SIG-M5 treated with dmso at 0.1 percent for 504 hours (cell line): ENCODE measurements around the gene ATP8A1.
"Not testable (repeated sequence)": the region's sequence is repeated elsewhere in the genome, so short reads cannot be mapped to it uniquely, and the experiment has no call there.

Experiments used
- DNase-seq: peaks from one replicate; lab custom pipeline; 2025; ENCODE audit not compliant: unreplicated experiment; lab: John Stamatoyannopoulos, UW

ATP8A1 gene

DNA sequence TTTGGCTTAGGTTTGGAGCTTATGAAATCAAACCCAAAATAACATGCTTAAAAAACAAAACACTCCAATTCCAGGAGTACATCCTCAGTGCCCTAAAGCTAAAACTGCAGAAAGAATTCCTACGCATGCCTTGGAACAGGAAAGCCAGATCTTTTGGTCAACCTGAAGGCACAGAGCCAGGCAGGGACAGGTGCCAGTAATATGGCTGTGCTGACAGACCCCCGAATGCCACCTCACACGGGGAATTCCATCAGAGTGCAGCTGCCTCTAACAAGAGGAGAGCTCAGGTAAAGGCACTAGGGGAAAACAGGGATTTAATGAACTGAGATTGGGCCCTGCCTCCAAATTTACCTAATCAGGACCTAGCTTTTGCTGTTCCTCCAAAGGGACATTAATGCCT is 182.5 kb downstream of the ATP8A1 start:
- no peak for DNase-seq

DNA sequence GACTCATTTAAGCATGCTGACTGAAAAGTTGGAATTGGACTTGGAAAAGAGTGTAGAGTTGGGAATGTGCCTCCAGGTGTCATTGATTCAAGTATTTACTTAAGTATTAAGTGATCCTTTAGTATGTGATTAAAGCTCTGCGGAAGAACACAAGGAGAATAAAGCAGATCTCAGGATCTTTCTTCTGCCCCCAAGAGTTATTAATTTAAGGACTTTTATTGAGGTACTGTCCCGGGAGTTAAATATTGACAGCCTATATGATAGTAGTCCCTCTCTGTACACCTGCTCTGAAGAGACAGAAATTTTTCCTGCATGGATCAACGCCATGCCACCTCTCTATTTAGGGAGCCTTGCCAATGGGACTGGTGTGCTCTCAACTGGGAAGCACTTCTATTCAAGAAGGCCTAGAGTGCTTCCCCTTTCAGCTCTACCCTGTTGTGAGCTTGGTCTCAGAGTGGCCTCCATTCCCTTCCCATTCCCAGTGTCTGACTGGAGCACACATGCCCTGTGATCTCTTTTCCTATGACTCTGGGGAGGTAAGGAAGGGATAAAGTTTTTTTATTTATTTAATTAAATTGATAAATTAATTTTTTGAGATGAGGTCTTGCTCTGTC is 183.7 kb downstream of the ATP8A1 start:
- no peak for DNase-seq

DNA sequence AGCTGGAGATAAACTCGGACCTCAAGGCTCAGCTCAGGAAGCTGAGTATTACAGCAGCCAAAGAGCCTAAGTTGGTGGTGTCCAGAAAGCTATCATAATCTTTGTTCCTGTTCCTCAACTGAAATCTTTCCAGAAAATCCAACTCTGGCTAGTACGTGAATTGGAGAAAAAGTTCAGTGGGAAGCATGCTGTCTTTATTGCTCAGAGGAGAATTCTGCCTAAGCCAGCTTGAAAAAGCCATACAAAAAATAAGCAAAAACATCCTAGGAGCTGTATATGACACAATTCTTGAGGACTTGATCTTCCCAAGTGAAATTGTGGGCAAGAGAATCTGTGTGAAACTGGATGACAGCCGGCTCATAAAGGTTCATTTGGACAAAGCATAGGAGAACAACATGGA is 185.0 kb downstream of the ATP8A1 start:
- DNase-seq: no peak

DNA sequence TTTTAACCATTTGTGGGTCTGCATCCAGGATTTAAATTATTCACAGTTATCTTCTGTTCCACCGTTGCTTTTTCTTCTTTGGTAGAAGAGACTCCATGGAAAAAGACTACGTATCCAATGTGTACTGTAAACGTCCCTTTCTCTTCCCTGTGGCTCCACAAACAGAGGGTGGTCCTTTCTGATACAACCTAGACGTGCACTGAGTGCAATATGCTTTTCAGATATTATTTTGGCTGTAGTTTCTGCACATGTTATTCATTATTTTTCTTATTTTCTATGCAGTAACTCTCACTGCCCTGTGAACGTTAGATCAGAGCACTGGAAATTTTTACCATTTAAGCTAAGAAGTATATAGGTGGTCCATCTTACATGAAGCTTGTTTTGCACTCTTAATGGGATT is 186.9 kb downstream of the ATP8A1 start:
- no peak for DNase-seq

DNA sequence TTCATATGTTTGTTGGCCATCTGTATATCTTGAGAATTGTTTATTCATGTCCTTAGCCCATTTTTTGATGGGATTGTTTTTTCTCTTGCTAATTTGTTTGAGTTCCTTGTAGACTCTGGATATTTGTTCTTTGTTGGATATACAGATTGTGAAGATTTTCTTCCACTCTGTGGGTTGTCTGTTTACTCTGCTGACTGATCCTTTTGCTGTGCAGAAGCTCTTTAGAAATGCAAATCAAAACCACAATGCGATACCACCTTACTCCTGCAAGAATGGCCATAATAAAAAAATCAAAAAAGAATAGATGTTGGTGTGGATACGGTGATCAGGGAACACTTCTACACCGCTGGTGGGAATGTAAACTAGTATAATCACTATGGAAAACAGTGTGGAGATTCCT is 189.1 kb downstream of the ATP8A1 start:
- DNase-seq: not testable (repeated sequence)

DNA sequence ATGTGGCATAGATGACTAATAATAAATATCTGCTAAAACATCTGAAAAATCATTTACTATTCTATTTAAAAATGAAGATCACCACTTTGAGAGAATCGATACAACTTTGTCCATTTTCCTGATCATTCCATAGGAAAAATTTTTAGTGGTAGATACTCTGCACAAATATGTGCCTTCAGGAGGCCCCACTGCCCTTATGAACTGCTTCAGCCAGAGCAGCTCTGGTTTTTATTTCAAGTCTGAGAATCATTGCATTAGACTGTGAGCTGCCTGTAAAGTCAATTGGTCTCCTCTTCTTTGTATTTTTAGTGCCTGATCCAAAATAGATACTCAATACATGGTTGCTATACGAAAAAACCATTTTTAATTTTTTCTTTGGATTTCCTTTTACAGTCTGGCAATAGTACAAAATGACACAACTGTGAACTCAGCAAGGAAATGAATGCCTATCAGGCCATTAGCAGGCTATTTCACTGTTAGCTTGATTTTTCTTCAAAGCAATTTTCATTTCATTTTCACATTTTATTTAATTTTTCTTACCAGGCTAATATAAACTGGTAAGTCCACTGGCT is 190.5 kb downstream of the ATP8A1 start:
- DNase-seq: no peak

DNA sequence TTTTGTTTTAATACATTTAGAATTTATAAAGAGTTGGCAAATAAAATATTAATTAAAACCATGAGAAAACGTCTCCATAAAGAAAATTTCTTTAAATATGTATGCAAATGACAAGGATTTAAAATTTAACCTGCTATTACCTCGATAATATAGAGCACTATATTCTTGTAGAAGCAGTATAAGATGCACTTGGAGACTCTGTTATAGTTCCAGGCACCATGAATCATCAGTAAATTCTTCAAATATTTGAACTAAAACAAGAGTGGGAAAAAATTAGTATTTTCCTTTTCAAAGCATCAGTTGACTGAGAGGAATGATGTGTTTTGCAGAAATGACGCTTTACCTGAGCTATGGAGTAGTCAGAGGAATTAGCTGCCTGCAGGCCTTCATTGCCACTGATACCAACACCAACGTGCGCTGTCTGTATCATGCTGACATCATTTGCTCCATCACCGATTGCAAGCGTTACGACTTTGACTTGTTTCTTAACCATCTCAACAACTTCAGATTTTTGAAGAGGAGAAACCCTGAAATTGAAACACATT is 192.3 kb downstream of the ATP8A1 start:
- DNase-seq: no peak

DNA sequence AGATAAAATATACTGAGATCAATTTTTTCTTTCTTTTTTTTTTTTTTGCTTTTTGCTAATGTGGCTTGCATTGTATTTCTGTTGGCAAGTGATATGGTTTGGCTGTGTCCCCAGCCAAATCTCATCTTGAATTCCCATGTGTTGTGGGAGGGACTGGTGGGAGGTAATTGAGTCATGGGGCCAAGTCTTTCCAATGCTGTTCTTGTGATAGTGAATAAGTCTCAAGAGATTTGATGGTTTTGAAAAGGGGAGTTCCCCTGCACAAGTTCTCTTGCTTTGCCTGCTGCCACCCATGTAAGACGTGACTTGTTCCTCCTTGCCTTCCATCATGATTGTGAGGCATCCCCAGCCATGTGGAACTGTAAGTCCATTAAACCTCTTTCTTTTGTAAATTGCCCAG is 195.7 kb downstream of the ATP8A1 start:
- not testable (repeated sequence) for DNase-seq

DNA sequence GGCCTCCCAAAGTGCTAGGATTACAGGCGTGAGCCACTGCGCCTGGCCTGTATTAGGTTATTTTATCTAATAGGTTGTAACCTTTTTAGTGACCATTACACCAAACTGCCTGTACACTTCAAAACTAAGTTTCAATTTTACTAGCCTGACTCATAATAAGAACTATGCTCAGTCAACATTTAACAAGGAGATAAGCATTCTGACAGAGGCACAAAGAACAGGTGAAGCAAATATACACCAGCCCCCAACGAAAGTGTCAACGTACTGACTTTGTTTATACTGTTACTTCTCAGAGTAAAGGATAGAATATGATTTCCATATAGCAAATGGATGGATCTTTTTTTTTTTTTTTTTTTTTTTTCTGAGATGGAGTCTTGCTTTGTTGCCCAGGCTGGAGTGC is 196.9 kb downstream of the ATP8A1 start:
- peak; percentile 3 for DNase-seq

DNA sequence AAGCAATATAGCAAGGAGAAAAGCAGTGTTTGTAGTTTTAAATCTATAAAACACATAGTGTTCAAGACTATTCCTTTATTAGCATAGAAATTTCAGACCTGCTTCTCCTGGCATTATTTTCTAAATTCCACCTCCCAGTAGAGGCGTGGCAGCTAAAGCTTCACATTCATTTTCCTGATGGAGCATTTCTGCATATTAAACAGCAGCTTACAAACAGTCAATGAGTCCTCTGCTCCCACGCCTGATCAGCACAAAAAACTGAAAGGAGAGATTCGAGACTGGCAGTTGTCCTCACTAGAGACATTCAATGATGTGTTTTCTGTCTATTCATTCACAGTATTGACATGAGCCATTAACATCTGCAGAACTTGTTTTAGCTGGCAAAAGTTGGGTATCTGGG is 198.2 kb downstream of the ATP8A1 start:
- no peak for DNase-seq

DNA sequence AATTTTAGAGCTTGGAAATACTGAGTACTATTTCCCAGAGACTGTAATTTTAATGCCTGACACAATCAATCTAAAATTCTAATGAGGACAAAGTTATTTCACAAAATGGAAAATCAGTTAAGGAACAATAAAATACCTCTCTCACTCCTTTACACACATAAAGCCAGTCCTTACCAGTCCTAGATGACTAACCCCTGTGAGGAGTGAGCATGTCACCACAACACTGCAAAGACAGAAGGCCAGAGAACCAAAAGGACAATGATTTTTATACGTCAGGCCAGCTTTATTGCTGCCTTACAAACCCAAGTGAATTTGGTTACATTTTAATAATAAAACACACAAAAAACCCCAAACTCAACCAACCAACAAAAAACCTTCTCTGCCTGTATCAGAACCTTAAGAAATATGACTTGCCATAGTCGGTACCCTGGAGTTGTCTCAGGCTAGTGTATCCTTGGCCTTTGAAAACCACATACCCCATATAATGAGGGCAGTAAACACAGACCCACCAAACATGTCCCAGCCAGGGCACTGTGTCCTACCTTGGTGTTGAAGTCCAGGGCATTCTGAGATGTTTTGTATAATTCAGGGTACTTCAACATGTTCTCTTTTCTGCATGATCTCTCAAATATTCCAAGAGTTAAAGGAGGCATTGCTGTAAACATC is 202.0 kb downstream of the ATP8A1 start:
- no peak for DNase-seq

DNA sequence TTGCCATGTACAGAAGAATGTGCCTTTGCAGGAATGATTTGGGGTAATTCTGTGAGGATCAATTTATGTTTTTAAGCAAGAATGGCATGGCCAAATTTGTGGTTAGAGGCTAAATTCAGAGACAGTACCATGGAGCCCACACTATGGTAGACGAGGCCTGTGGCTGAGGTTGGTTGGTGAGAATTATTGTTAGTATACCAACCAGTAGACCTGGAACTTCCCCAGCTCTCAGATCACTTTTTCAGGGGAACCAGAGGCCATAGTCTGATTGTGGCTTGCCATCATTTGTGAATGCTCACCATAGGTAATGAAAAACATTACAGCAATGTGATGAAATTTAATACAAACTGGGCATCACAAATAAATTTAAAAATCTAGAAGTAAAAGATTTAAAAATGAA is 203.3 kb downstream of the ATP8A1 start:
- no peak for DNase-seq

DNA sequence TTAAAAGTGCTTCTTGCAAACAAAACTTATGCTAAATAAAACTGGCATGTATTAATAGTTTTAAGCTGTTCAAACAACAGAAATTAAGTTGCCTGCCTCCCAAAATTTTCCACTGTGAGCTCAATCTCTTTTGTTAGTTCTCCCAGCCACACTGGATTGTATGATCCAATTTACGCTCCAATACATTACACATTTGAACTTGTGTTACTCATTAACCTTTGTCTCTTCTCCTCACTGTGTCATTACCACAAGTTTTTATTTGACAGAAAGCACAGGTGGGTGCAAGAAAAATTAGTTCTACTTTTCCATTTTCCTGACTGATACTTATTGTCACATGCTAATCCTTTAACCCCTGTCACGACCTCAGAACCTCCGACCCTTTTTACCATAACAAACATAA is 204.1 kb downstream of the ATP8A1 start:
- DNase-seq: no peak

DNA sequence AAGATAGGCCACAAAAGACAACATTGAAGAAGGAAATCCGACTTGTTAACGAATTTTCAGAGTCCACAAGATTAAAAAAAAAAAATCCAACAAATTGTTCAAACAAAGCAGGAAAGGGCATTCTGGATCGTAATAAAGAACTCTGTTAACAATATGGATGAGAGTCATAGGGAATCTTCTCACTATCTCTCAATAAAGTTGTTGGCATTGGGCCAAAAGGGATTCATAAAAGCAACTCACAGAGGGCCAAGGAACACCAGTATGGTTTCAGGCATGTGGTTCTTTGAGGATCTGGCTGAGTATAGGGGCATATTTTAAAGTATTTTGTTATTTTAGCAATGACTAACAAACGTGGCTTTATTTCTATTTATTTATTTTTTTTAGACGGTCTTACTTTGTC is 210.1 kb downstream of the ATP8A1 start:
- DNase-seq: no peak

DNA sequence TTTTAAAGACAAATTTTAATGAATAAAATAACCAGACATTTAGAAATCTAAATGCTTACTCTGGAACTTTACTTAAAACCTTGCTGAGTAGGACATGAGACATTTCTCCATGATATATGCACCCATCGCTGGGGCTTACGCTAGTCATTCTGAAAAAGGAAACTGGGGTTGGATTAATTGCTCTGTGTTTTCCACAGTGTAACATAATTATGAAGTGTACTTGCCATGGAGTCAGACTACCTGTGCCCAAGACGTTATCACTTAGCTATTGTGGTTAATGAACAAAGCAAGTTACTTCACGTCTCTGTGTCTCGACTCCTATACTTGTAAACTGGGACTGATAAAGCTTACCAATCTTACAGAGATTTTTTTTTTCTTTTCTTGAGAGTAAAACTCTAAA is 211.9 kb downstream of the ATP8A1 start:
- no peak for DNase-seq

DNA sequence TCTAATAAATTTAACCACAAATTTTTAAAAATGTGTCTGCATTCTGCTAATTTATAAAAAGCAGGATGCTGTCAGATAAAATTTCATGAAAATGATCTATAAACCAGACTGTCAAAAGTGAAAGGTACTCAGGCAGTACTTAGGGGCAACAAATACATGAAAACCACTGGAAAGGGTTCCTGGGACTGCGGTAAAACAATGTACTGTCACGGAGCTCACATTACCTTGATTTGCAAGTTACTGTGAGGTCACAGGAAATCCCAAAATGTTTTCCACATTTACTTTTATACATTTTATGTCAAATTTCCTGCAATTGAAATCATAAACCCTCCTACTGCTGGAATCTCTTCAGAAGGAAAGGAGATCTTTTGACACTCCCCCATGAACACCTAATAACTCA is 214.3 kb downstream of the ATP8A1 start:
- no peak for DNase-seq

DNA sequence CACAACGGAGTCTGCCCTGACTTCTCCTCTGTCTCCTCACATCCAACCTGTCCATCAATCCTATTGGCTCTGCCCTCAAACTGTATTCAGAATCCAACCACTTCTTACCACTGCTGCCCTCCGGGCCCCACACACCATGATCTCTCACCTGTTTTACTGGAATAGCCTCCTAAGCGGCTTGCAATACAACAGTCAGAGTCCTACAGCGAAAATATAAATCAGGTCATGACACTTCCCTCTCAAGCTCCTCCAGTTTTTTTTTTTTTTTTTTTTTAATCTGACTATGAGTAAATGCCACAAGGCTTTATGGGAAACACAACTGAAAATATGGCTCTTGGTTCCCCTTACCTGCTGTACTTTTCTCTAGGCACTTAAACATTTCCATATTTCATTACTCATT is 216.8 kb downstream of the ATP8A1 start:
- DNase-seq: no peak

DNA sequence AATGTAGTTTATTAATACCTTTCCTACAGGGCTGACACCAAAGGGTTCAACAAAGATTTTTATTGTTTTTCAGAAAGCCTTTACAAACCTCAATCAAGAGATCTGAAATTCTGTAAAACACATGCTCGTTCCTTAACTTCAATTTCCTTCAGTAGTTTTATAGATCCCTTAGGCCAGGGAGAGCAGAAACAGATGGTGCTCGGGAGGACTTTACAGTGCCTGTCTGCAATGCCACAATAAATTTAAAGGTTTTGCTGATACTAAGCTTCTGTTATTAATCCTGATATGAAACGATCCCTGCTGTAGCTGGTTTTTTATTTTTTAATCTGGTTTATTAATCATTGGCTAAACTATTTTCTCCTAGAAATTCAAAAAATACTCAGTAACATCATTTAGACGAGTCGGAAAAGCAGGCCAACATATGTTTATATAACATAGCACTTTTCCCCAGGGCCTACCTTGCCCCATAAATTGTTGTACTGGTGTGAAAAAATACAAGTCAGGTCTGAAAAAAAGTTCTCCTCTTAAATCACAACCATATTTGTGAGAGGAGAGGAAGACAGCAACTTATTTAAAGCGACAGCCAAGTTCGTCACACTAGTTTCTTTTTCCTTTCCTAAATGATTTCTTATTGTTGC is 219.9 kb downstream of the ATP8A1 start:
- DNase-seq: no peak

DNA sequence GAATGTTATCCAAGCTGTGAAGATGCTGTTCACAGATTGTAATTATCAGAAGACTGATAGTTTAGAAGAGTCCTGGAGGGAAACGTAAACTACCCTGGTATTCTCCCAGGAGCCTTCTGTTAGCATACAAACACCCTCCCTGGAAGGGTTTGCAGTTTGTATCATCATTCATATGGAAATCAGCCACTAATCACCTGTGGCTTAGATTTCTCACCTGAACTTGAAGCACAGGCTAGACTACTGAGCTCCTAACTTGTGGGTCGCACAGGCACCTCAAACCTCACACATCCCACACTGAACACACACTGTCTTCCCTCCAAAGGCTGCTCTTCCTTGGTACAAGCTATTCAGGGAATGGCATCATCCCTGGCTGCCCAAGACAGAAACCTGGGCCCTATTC is 228.9 kb downstream of the ATP8A1 start:
- DNase-seq: no peak

DNA sequence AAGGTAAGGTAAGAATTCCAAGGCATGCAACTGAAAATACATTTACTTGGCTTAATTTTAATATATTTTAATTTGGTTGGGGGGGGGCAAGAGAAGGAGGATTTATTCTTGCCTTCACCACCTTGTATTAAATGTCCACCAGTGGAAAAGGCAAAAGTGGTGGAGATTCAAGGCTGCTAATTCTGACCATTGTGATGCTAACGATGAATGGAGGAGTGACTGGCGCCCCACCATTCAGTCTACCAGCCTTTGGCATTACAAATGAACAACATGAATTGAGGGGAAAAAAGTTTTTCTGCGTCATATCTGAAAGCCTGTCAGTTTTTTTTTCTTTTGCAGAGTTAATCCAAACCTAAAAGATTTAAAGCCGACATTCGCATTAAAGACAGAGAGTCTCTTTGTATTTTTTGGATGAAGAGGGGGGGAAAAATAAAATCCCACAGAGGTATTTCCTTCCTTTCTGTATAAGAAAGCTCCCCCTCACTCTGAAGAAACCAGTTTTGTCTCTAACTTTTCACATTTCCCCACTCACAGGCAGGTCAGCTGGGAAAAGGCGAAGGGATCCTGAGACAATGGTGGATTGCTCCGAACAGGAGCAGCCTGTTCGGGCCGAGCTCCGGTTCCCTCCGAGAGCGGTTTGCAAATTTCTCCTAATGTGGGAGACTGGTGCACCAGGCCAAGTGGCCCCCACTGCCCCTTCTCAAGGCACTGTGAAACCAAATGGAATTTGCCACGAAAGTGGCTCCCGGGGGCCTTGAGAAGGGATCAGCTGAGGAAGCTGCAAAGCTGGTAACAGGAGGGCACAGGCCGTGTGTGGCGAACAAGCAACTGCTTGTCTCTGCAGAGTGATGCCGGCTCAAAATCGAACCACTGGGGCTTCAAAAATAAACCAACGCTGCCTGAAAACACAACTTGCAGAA is 231.5 kb downstream of the ATP8A1 start:
- no peak for DNase-seq

DNA sequence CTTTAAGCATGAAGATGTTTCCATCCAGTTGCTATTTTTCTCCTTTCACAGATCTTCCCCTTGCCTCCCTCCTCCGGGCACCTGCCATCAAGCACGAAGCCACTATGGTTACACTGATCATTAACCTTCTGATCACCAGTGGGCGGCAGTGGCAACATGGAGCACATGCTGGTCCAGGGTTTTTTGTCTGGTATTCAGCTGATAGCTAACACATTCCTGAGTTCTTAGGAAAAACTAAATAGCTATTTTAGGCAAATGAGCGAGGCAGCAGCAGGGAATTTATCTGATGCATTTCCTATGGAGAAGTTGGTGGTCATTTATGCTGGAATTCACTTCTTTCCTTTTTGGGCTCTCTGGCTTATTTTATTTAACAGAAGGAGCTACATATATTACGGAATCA is 236.8 kb downstream of the ATP8A1 start:
- no peak for DNase-seq
